ENCODE data around the gene CYP3A4. TPM values are rescaled to one million over a fixed set of nuclear protein-coding genes. Genes with fewer than 3 reads are reported as not detected.

CYP3A4 gene
- total and polyA plus RNA-seq, 2 of the 13 experiments (the other 11 are each of a cell fraction or from before 2014, with no cell fraction given) = 0.11 to 0.24 TPM

GRCh38 chr7:99827040-99827778 is 43.2 kb upstream of the CYP3A4 start (continued):
- TF ChIP-seq ARID5B (CRISPR knock-in tag; IDR thresholded peaks at IDR 0.05) (peak; percentile 93), ZFY (CRISPR knock-in tag; IDR thresholded peaks at IDR 0.05) (0 out of 2 replicates have a peak, but pooled peaks have one; percentile 30), HMG20A (CRISPR knock-in tag; IDR thresholded peaks at IDR 0.05; ENCODE audit: borderline replicate concordance) (peak; percentile 92), GATA4 (IDR thresholded peaks at IDR 0.05; ENCODE audit: borderline replicate concordance, low read depth) (peak; percentile 90), BCL6 (CRISPR knock-in tag; IDR thresholded peaks at IDR 0.05) (peak; percentile 100), ZBTB42 (CRISPR knock-in tag; IDR thresholded peaks at IDR 0.05) (0 out of 2 replicates have a peak, but pooled peaks have one; percentile 25), ZNF460 (CRISPR knock-in tag; IDR thresholded peaks at IDR 0.05; ENCODE audit: borderline replicate concordance) (no peak), GLMP (CRISPR knock-in tag; IDR thresholded peaks at IDR 0.05; ENCODE audit: borderline replicate concordance) (no peak), ZMYM3 (CRISPR knock-in tag; IDR thresholded peaks at IDR 0.05) (0 out of 2 replicates have a peak, but pooled peaks have one; percentile 38), ZSCAN29 (CRISPR knock-in tag; conservative IDR thresholded peaks at IDR 0.05) (peak; percentile 70; the same call in 1 of the 2 replicates), ZFP41 (CRISPR knock-in tag; IDR thresholded peaks at IDR 0.05; ENCODE audit: borderline replicate concordance) (no peak), SALL1 (CRISPR knock-in tag; IDR thresholded peaks at IDR 0.05) (peak; percentile 63; the same call in 1 of the 2 replicates), ZBTB10 (CRISPR knock-in tag; IDR thresholded peaks at IDR 0.05; ENCODE audit: borderline replicate concordance) (0 out of 2 replicates have a peak, but pooled peaks have one; percentile 32), MYPOP (CRISPR knock-in tag; IDR thresholded peaks at IDR 0.05) (peak; percentile 35; the same call in 1 of the 2 replicates), PLRG1 (conservative IDR thresholded peaks at IDR 0.05) (no peak), ZNF619 (CRISPR knock-in tag; IDR thresholded peaks at IDR 0.05) (no peak), MED1 (CRISPR knock-in tag; IDR thresholded peaks at IDR 0.05) (peak; percentile 94), ZNF639 (CRISPR knock-in tag; conservative IDR thresholded peaks at IDR 0.05) (no peak), ZNF441 (CRISPR knock-in tag; IDR thresholded peaks at IDR 0.05; ENCODE audit: borderline replicate concordance) (0 out of 2 replicates have a peak, but pooled peaks have one; percentile 38)

Data from HepG2 (cell line).